Kidney epithelial cell (primary cell): Measurements from ENCODE around the gene AP3M1. TPM values are rescaled to one million over a fixed set of nuclear protein-coding genes. Genes with fewer than 3 reads are reported as not detected.

ENCODE experiments used
- DNase-seq: peaks from one replicate; pipeline ENCODE4 v3.0.0-alpha.2; 2010; ENCODE audit warnings: low read depth
- H3K27me3 ChIP-seq: 2 replicates; pipeline ENCODE4 v1.6.0; 2011; ENCODE audit warnings: low read length; ENCODE audit not compliant: control insufficient read depth, insufficient read depth
- H3K36me3 ChIP-seq: 2 replicates; pipeline ENCODE4 v1.5.1; 2011; ENCODE audit warnings: low read length; ENCODE audit not compliant: control insufficient read depth, insufficient read depth
- H3K4me3 ChIP-seq: 2 replicates; pipeline ENCODE4 v1.5.1; 2011; ENCODE audit warnings: low read depth, mild to moderate bottlenecking, control low read depth, low read length
- CTCF ChIP-seq: IDR thresholded peaks from 2 replicates; pipeline ENCODE4 v1.5.1; 2011; ENCODE audit warnings: mild to moderate bottlenecking, moderate library complexity, low read length, control low read depth, inconsistent platforms; ENCODE audit not compliant: insufficient read depth, poor library complexity, severe bottlenecking
- total RNA-seq: library from RNA; depleted of rRNA; stranded (reverse); fragments of >200 nt; gene quantifications from 2 replicates; pipeline ENCODE4 v1.2.3, GENCODE V29; 2015

The AP3M1 gene
- 30.5 and 31.0 TPM in 2 replicates for total RNA-seq

GRCh38 chr10:74150204-74150989, at the start of gene AP3M1:
Gene AP3M1 (minus strand): TSS chr10:74150828. CDS start chr10:74138379, 12,449 bp downstream.
- DNase-seq = no peak
- TF ChIP-seq CTCF = no peak
- no peaks in the 10 kb centered on the region for H3K36me3 ChIP-seq

GRCh38 chr10:74199315-74199714, 48.7 kb upstream of the AP3M1 start:
- no peak for TF ChIP-seq CTCF
- DNase-seq = no peak
- Histone ChIP-seq H3K4me3 (no peak overlapping the region), H3K36me3 (no peaks in the 10 kb centered on the region), H3K27me3 (no peaks in the 10 kb centered on the region)

More at GRCh38 chr10:74150204-74150989, at the start of gene AP3M1:
- Histone ChIP-seq H3K4me3 (peak within 1 kb of the TSS; percentile 91), H3K27me3 (no peaks in the 10 kb centered on the region)

GRCh38 chr10:74194999-74195398, 44.4 kb upstream of the AP3M1 start:
- DNase-seq = no peak
- TF ChIP-seq CTCF = no peak
- no peaks in the 10 kb centered on the region for H3K36me3 ChIP-seq

GRCh38 chr10:74194545-74194944, 43.9 kb upstream of the AP3M1 start:
- TF ChIP-seq CTCF = no peak
- Histone ChIP-seq H3K4me3 (no peak overlapping the region), H3K36me3 (no peaks in the 10 kb centered on the region), H3K27me3 (no peaks in the 10 kb centered on the region)
- DNase-seq = no peak

More at GRCh38 chr10:74194999-74195398, 44.4 kb upstream of the AP3M1 start:
- Histone ChIP-seq H3K27me3 (no peaks in the 10 kb centered on the region), H3K4me3 (no peak overlapping the region)

GRCh38 chr10:74190494-74190893, 39.9 kb upstream of the AP3M1 start:
- no peak for TF ChIP-seq CTCF
- Histone ChIP-seq H3K4me3 (no peak overlapping the region), H3K27me3 (no peaks in the 10 kb centered on the region), H3K36me3 (no peaks in the 10 kb centered on the region)
- DNase-seq = no peak
